ENCODE results near the gene HSDL2. TPM values are rescaled to one million over a fixed set of nuclear protein-coding genes. Genes with fewer than 3 reads are reported as not detected.

The HSDL2 gene
- total RNA-seq, 1 donor from 2014 or later = 25.3 TPM

- H3K4me3 ChIP-seq (ENCODE audit: low read depth, low read length) = no peak overlapping the region
- DNase-seq (ENCODE audit: low read depth) = no peak
- TF ChIP-seq CTCF (conservative IDR thresholded peaks at IDR 0.05; ENCODE audit: low read depth, low read length) = no peak
Measured at GRCh38 chr9:112396872-112397271, 17.0 kb downstream of the HSDL2 start.

- DNase-seq (ENCODE audit: low read depth) = no peak
Measured at GRCh38 chr9:112401175-112401815, 21.4 kb downstream of the HSDL2 start.

GRCh38 chr9:112403614-112404201 is 23.8 kb downstream of the HSDL2 start:
- H3K4me3 ChIP-seq (ENCODE audit: low read depth, low read length) = no peak overlapping the region
- no peak for TF ChIP-seq CTCF (conservative IDR thresholded peaks at IDR 0.05; ENCODE audit: low read depth, low read length)
- no peak for DNase-seq (ENCODE audit: low read depth)

More at GRCh38 chr9:112401175-112401815, 21.4 kb downstream of the HSDL2 start:
- TF ChIP-seq CTCF (conservative IDR thresholded peaks at IDR 0.05; ENCODE audit: low read depth, low read length) = no peak
- no peak overlapping the region for H3K4me3 ChIP-seq (ENCODE audit: low read depth, low read length)

DNA sequence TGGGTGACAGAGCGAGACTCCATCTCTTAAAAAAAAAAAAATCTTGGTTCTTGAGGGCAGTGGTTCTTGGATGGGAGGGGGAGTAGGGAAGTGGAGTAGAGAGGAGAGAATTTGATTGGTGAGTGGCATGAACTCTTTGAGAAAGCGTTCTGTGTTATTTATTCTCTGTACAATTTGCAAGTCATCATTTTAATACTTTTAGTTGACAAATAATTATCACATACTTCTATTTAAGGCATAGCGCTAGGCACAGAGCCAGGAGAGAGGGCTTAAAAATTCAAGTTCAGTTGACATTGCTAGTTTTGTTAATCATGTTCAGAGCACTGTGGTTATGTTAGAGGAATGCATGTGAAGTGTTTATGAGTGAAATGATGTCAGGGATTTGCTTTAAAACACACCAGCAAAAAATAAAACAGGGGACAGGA is 24.6 kb downstream of the HSDL2 start:
- TF ChIP-seq CTCF (conservative IDR thresholded peaks at IDR 0.05; ENCODE audit: low read depth, low read length) = no peak
- no peak overlapping the region for H3K4me3 ChIP-seq (ENCODE audit: low read depth, low read length)
- no peak for DNase-seq (ENCODE audit: low read depth)

DNA sequence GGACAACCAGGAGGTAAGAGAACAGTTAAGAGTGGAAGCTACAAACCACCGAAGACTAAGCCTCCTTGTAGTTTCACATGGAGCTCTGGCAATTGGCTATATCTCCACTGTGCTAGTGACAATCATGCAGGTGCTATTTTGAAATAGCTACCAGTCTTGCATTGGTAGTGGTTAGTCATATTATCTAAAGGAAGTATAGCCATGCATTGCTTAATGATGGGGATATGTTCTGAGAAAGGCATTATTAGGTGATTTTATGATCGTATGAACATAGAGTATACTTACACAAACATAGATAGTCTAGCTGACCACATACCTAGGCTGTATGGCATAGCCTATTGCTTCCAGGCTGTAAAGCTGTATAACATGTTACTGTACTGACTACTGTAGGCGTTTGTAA is 28.4 kb downstream of the HSDL2 start:
- TF ChIP-seq CTCF (conservative IDR thresholded peaks at IDR 0.05; ENCODE audit: low read depth, low read length) = no peak

GRCh38 chr9:112408819-112409218 is 28.9 kb downstream of the HSDL2 start:
- TF ChIP-seq CTCF (conservative IDR thresholded peaks at IDR 0.05; ENCODE audit: low read depth, low read length) = no peak
- no peak overlapping the region for H3K4me3 ChIP-seq (ENCODE audit: low read depth, low read length)
- DNase-seq (ENCODE audit: low read depth) = no peak

More for the DNA sequence above, 28.4 kb downstream of the HSDL2 start:
- no peak for DNase-seq (ENCODE audit: low read depth)
- H3K4me3 ChIP-seq (ENCODE audit: low read depth, low read length) = no peak overlapping the region

DNA sequence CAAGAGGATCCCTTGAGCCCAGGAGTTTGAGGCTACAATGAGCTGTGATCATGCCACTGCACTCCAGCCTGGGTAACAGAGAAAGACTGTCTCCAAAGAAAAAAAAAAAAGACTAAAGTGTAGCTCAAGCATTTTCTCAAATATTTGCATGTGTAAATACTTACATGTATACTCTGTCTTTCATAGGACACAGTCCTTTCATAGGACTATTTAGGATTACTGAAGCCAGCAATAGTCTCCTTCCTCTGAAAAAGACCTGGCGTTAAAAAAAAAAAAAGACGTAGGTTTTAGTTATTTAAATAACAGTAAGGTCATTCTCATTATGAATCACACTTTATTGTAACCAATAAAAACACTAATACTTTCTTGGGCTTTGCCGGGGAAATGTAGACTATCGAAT is 29.9 kb downstream of the HSDL2 start:
- TF ChIP-seq CTCF (conservative IDR thresholded peaks at IDR 0.05; ENCODE audit: low read depth, low read length) = no peak
- no peak overlapping the region for H3K4me3 ChIP-seq (ENCODE audit: low read depth, low read length)
- DNase-seq (ENCODE audit: low read depth) = no peak

Measured in epithelial cell of proximal tubule (primary cell).